ENCODE data around the gene MYRF. TPM values are rescaled to one million over a fixed set of nuclear protein-coding genes. Genes with fewer than 3 reads are reported as not detected.
A peak's percentile ranks its signal among the peaks of the same experiment; 100 is the strongest.

Gene MYRF
- total and polyA plus RNA-seq, 9 of the 15 experiments (the other 6 are each of a cell fraction or from before 2014, with no cell fraction given): 2.3 to 25.8 (median 7.1) TPM

DNA sequence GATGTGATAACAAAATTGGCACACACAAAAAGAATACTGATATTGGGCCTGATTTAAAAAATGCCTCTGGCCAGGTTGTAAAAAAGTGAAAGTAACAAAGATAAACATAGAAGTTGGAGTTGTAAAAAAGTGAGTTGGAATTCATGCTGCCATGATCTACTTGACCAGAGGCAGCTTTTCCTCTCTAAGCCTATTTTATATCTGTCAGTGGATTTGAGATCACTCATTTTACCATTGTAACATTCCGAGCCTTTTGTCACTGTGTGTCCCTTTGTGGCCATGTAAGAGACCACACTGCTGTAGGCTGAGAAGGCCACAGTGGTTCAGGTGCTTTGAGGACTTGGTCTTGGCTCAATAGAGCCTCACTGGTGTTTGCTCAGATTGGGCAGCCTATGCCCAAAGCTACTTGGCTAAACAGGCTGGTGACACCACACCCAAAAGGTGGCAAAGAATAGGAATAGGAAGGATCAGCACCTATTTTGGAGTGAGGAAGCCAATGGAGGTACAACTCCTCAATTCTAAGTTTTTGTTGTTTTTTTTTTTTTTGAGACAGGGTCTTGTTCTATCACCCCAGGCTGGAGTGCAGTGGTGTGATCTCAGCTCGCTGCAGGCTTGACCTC, 47.3 kb downstream of the MYRF start:
- Histone ChIP-seq H3K4me3 (no peak overlapping the region), H3K9me3 (replicated peaks; ENCODE audit: control insufficient read depth, insufficient read depth, low read depth, low read length) (no peaks in the 10 kb centered on the region), H4K20me1 (replicated peaks; ENCODE audit: control insufficient read depth, insufficient read depth, low read length) (peaks cover 3% of the 10 kb centered on the region), H3K9me1 (ENCODE audit: control insufficient read depth, insufficient read depth, low read length) (peaks cover 9% of the 10 kb centered on the region), H3K9ac (ENCODE audit: insufficient read depth in 1 of 2, low read depth in 2 of 2, low read length in 2 of 2) (peak overlapping the region; percentile 49 to 56; a peak in 2 of 4 replicates), H3K36me3 (ENCODE audit: control insufficient read depth, insufficient read depth, low read length) (peaks cover 97% of the 10 kb centered on the region), H3K27me3 (ENCODE audit: control insufficient read depth in 2 of 2, insufficient read depth in 2 of 2, low read length in 2 of 2) (no peaks in the 10 kb centered on the region), H3K79me2 (ENCODE audit: control insufficient read depth, insufficient read depth, low read length) (peaks cover 59% of the 10 kb centered on the region), H3K4me2 (ENCODE audit: insufficient read depth, low read length) (peak overlapping the region; percentile 27; the same call in 1 of the 2 replicates), H3K27ac (ENCODE audit: extremely low read depth, low read depth, low read length) (peak overlapping the region; percentile 70), H2AFZ (ENCODE audit: low read depth, low read length) (no peak overlapping the region), H3K4me1 (replicated peaks in 1 of 2; ENCODE audit: control insufficient read depth in 2 of 2, insufficient read depth in 2 of 2, low read length in 2 of 2) (peaks cover 51 to 65% of the 10 kb centered on the region in 2 experiments)
- no TSS peak for BruUV-seq (replicated peaks)
- ChIA-PET POLR2A (interaction anchor here (0.6 to 4.2 kb wide), 7 partner anchors 13 to 308 kb away, joined by 3 to 48 read pairs (median 4); no protein-coding TSS in a partner anchor), CTCF (ENCODE audit: low intra/inter-chr PET ratio) (no interaction called here)
- WGBS (ENCODE audit: insufficient coverage, low coverage, missing lambda C conversion rate): 71% methylated on average over 2 of the region's 2 CpGs
- FAIRE-seq (no peak), ATAC-seq (peak; percentile 4; the same call in 2 of the 3 replicates), DNase-seq (ENCODE audit: extremely low read depth in 1 of 4, low spot score in 3 of 4) (no peak)
- intact Hi-C loops (cut with micrococcal nuclease) (no loop called here), in situ Hi-C loops (cut with MboI) (loop anchor here (5.0 kb wide), 2 partner anchors 153 to 308 kb away; partner anchors contain the start of gene BEST1)
- TF ChIP-seq, protein P1, sequence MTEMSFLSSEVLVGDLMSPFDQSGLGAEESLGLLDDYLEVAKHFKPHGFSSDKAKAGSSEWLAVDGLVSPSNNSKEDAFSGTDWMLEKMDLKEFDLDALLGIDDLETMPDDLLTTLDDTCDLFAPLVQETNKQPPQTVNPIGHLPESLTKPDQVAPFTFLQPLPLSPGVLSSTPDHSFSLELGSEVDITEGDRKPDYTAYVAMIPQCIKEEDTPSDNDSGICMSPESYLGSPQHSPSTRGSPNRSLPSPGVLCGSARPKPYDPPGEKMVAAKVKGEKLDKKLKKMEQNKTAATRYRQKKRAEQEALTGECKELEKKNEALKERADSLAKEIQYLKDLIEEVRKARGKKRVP (CRISPR knock-in tag; IDR thresholded peaks at IDR 0.05): 0 out of 2 replicates have a peak, but pooled peaks have one; percentile 29
- TF ChIP-seq RHOXF2B (CRISPR knock-in tag; conservative IDR thresholded peaks at IDR 0.05) (0 out of 2 replicates have a peak, but pooled peaks have one; percentile 23), POLR2G (IDR thresholded peaks at IDR 0.05; ENCODE audit: low read depth, low read length) (peak; percentile 51; the same call in 1 of the 2 replicates), DMBX1 (CRISPR knock-in tag; IDR thresholded peaks at IDR 0.05; ENCODE audit: borderline replicate concordance) (0 out of 2 replicates have a peak, but pooled peaks have one; percentile 9), ZC3H11A (IDR thresholded peaks at IDR 0.05; ENCODE audit: low read depth, low read length) (no peak), SUPT5H (IDR thresholded peaks at IDR 0.05) (peak; percentile 58; the same call in 1 of the 2 replicates), KLF1 (tag; IDR thresholded peaks at IDR 0.05) (no peak), ERF (CRISPR knock-in tag; IDR thresholded peaks at IDR 0.05) (0 out of 2 replicates have a peak, but pooled peaks have one; percentile 56), ZNF384 (IDR thresholded peaks at IDR 0.05; ENCODE audit: low read depth, low read length) (no peak), RBFOX2 (IDR thresholded peaks at IDR 0.05; ENCODE audit: low read depth, low read length) (peak; percentile 52), ZFP36 (IDR thresholded peaks at IDR 0.05; ENCODE audit: low read depth, low read length, partially characterized antibody) (peak; percentile 13), MBD2 (IDR thresholded peaks at IDR 0.05; ENCODE audit: borderline replicate concordance, low read depth) (peak; percentile 2; the same call in 1 of the 2 replicates), POLR2H (tag; IDR thresholded peaks at IDR 0.05; ENCODE audit: low read depth) (peak; percentile 58), ZNF696 (CRISPR knock-in tag; conservative IDR thresholded peaks at IDR 0.05) (0 out of 2 replicates have a peak, but pooled peaks have one; percentile 11), KDM5B (IDR thresholded peaks at IDR 0.05; ENCODE audit: insufficient replicate concordance, low read depth, low read length) (peak; percentile 43)

Data from K562 (cell line).